Measurements from ENCODE around the gene CDH22. TPM values are rescaled to one million over a fixed set of nuclear protein-coding genes. Genes with fewer than 3 reads are reported as not detected.

Gene CDH22
- total RNA-seq, 1 experiment from 2014 or later, result not detected

- no TSS peak for BruUV-seq (replicated peaks)
- ChIA-PET CTCF (no interaction called here), POLR2A (no interaction called here)
- Histone ChIP-seq H3K27ac (ENCODE audit: low read length) (no peak overlapping the region), H3K36me3 (ENCODE audit: control insufficient read depth, insufficient read depth, low read length) (no peaks in the 10 kb centered on the region), H3K4me3 (ENCODE audit: low read depth in 2 of 2, low read length in 2 of 2) (no peak overlapping the region), H3K27me3 (ENCODE audit: control insufficient read depth, insufficient read depth, low read length) (peaks cover 16% of the 10 kb centered on the region), H3K9me3 (ENCODE audit: control insufficient read depth, insufficient read depth, low read depth, low read length) (no peaks in the 10 kb centered on the region), H3K4me1 (ENCODE audit: control insufficient read depth, insufficient read depth, low read length) (no peaks in the 10 kb centered on the region; the same call in 1 of the 2 replicates)
- in situ Hi-C loops (cut with HindIII; ENCODE audit: low pct_unique_long_range_greater_than_20kb, low sequenced_read_pairs), result no loop called here
- DNase-seq (ENCODE audit: low read depth, low spot score) (no peak), ATAC-seq (no peak)
- intact Hi-C loops (cut with micrococcal nuclease; ENCODE audit: unreplicated experiment), result no loop called here
- TF ChIP-seq TCF7L2 (IDR thresholded peaks at IDR 0.05; ENCODE audit: low read depth, low read length) (no peak), REST (IDR thresholded peaks at IDR 0.05; ENCODE audit: insufficient read depth in 1 of 2, low read depth in 2 of 2, low read length in 1 of 2) (no peak), CTCF (IDR thresholded peaks at IDR 0.05) (no peak), POLR2AphosphoS5 (IDR thresholded peaks at IDR 0.05; ENCODE audit: low read depth, low read length) (no peak), SIN3A (IDR thresholded peaks at IDR 0.05; ENCODE audit: borderline replicate concordance, insufficient read depth, low read depth, low read length) (no peak)
These were observed 8.8 kb upstream of the CDH22 start for GRCh38 chr20:46316984-46317684.

- TF ChIP-seq SIN3A (IDR thresholded peaks at IDR 0.05; ENCODE audit: borderline replicate concordance, insufficient read depth, low read depth, low read length), result no peak
- TF ChIP-seq REST (IDR thresholded peaks at IDR 0.05; ENCODE audit: insufficient read depth in 1 of 2, low read depth in 2 of 2, low read length in 1 of 2), result no peak
- no peak for TF ChIP-seq POLR2AphosphoS5 (IDR thresholded peaks at IDR 0.05; ENCODE audit: low read depth, low read length)
- Histone ChIP-seq H3K4me3 (ENCODE audit: low read depth in 2 of 2, low read length in 2 of 2) (no peak overlapping the region), H3K36me3 (ENCODE audit: control insufficient read depth, insufficient read depth, low read length) (no peaks in the 10 kb centered on the region), H3K27ac (ENCODE audit: low read length) (no peak overlapping the region), H3K27me3 (ENCODE audit: control insufficient read depth, insufficient read depth, low read length) (peaks cover 29% of the 10 kb centered on the region), H3K9me3 (ENCODE audit: control insufficient read depth, insufficient read depth, low read depth, low read length) (no peaks in the 10 kb centered on the region), H3K4me1 (ENCODE audit: control insufficient read depth, insufficient read depth, low read length) (peaks cover 2% of the 10 kb centered on the region; the same call in 1 of the 2 replicates)
- in situ Hi-C loops (cut with HindIII; ENCODE audit: low pct_unique_long_range_greater_than_20kb, low sequenced_read_pairs) (no loop called here), intact Hi-C loops (cut with micrococcal nuclease; ENCODE audit: unreplicated experiment) (no loop called here)
- BruUV-seq (replicated peaks), result no TSS peak
- CTCF ChIA-PET, result no interaction called here
- ATAC-seq, result no peak
- no peak for DNase-seq (ENCODE audit: low read depth, low spot score)
- POLR2A ChIA-PET, result no interaction called here
These were observed 7.0 kb upstream of the CDH22 start for GRCh38 chr20:46315311-46315710.
